Middle frontal gyrus (tissue), 1 donor: ENCODE data around the gene C1orf105.
"Not testable (repeated sequence)": the region's sequence is repeated elsewhere in the genome, so short reads cannot be mapped to it uniquely, and the experiment has no call there.

Experiments used
- DNase-seq: peaks from one replicate; pipeline ENCODE4 v3.0.0-alpha.2; 2015; ENCODE audit warnings: low spot score; ENCODE audit errors: extremely low spot score

Gene C1orf105

DNA sequence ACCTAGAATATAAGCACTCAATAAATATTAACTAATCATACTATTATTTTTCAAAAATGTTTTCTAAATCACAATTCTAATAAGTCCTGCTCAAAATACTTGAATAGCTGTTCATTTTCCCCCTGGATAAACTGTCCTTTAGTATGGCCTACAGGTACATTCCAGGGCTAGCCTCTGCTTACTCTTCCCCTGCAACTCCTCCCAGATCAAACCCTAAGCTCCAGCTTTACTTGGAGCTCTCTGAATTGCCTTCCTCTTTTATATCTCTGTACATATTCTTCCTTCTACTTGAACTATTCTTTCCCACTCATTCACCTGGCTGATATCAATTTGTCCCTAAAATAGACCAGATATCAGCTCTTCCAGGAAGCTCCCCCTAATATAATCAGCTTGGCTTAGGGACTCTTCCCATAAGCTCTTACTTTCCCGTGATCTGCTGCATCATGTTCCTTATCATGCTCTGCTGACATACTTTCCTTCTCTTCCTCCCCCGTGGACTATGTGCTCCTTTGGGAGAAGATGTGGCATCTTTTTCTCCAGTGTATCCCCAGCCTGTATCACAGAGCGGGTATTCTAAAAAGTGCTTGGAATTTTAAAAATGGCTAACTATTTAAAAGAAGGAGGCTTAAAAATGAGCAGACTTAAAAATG is 66.4 kb downstream of the C1orf105 start:
- DNase-seq, result no peak

DNA sequence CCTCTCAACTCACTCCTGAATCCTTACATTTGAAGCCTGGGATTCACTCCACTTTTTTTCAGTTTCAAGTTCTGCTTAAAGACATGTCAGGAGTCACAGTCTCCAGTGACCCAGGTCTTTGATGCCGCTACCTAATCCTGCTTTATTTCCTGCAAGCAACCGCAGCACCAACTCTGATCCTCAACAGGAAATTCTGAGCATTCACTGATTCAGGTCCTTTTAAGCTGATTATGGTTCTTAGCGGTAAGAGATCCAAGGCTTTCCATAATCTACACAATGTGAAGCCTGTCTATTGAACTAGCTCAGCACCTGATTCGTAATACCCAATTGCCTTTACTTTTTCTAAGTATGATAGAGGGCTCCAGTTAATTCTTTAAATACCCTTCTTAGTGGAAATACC is 67.1 kb downstream of the C1orf105 start:
- no peak for DNase-seq

DNA sequence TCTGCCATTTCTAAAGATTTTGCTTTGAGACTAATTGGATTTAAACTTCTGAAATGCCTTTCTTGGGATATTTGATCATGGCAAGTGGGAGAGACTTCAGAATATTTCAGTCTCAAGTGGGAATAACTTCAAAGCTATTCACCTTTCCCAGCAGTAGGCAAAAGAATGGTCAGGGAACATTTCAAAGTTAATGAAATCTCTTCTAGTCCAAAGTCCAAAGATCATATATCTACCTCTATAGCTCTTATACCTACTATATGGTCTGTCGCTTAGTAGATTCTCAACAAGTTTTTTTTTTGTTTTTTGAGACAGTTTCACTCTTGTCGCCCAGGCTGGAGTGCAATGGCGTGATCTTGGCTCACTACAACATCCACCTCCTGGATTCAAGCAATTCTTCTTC is 67.9 kb downstream of the C1orf105 start:
- no peak for DNase-seq

DNA sequence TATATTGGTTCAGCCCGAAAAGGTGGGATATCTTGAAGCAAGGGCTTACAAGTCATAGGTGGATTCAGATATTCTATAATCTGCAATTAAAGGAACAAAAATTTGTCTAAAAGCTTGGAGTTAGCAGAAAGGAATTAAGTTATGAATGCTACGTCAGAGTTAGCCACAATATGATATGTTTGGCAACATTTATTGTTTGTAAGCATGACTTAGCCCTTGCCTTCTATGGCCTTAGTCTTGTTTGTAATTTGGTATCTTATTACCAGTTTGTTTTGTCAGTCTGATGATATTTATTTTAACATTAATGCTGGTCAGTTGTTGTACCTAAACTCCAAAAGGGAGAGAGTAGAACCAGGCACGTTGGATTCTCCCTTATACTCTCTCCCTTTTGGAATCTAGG is 69.4 kb downstream of the C1orf105 start:
- no peak for DNase-seq

DNA sequence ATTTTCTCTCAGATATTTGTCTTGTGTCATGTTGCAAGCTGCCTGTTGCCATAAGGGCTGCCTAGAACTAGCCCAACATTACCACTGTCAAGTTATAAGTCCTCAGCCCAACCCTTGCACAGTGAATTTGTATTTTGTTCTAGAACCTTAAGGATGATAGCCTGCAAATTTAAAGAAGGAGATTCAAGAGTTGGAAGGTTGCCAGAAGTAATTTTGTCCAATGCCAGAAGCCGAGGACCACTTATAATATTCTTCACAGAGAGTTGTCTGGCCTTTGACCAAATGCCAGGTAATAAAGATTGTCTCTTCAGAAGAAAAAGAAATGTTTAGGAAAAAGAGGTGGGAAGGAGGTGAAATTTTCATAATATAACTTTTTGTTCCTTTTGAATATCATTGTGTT is 71.9 kb downstream of the C1orf105 start:
- no peak for DNase-seq

DNA sequence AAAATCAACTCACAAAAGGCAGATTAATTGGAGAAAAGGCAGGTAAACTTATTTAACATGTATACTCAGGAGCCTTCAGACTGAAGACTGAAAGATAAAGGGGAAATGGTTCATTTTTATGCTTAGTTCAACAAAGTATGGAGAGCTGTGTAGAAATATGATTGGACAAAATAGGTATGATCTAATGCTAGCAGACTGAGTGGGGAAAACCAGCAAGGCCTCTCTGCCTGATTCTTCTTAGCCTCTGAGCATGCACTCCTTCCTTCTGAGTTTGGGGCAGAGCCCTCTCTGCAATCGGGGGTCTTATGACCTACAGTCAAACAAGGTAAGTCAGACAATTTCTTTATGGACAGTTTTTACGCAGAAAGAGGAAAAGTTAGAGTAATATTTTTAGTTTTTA is 73.7 kb downstream of the C1orf105 start:
- no peak for DNase-seq

DNA sequence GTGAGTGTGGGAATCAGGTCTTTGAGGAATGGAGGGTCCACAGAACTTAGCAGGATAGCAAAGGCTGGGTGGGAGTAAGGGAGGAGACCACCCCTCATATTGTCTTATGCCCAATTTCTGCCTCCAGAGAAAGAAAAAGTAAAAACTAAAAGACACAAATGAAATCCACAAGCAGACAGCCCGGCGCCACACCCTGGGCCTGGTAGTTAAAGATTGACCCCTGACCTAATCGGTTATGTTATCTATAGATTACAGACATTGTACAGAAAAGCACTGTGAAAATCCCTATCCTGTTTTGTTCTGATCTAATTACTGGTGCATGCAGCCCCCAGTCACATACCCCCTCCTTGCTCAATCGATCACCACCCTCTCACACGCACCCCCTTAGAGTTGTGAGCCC is 75.6 kb downstream of the C1orf105 start:
- DNase-seq, result not testable (repeated sequence)

DNA sequence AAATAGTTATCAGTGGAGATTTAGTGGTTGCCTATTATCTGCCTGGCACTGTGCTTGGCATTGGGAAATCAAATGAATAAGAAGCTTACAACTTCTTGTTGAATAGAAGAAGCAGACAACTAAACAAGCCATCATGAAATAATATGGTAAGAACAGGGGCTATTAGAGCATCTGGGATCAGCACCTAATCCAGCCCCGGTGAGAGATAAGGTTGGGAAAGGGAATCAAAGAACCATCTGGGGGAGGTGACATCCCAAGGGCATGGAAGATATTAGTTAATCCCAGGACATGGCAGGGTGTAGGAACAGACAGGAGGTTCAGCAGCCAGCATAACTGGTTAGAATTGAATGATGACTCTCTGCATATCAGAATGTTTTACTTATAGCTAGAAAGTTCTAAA is 76.2 kb downstream of the C1orf105 start:
- DNase-seq, result no peak

DNA sequence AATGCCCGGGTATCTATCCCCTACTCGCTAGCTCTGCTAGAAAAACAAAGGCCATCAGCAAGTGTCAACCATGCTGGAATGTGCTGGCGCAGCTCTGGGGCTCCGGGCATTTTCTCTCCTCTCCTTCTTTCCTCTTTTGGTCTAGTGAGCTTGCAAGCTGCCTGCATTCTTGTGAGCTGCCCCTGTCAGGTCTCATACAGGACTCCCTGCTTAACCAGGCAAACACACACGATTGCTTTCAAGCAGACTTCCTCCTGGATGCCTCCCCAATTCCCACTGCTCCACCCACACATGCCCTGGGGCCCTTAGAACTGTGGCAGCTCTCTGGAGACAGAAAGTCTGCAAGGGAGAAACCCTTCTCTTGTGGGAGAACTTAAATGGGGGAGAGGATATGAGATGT is 76.7 kb downstream of the C1orf105 start:
- DNase-seq, result no peak

DNA sequence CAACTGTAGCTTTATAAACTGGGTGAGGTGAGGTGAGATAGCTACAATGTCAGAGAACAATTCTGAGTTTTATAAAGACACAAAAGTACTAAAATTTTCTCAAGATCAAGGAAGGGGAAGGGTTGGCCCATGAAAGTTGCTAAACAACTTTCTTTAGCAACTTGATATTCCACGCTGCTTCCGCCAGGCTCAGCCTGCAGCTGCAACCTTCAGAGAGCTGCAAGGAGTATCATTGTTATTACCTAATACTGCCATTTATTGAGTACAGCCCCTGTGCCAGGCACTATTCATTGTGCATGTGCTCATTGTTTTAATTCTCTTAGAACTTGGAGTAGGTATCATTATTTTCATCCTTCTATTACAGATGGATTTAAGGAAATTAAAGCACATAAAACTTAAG is 78.4 kb downstream of the C1orf105 start:
- no peak for DNase-seq

DNA sequence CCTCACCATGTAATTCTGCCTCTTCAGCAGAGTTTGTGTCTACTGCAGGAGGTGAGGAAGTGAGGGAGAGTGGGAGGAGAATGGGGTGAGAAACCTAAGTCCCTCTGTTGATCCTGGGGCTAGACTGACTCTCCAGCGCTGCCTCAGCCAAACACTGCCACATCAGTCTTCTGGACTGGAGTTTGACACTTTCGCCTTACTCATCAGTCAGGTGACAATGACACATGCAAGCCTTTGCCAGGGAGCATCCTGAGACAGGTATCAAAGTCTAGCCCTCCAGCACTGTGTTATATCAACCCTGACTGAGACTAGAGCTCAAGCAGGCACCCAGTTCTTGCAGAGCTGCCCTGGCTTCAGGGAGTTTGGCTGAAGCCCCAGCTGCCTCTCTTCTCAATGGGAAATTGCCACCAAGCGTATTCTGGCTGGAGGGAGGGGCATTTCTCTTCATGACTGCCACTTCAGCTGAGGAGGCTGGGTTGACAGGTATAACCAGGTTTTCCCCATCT is 79.2 kb downstream of the C1orf105 start:
- DNase-seq, result no peak

DNA sequence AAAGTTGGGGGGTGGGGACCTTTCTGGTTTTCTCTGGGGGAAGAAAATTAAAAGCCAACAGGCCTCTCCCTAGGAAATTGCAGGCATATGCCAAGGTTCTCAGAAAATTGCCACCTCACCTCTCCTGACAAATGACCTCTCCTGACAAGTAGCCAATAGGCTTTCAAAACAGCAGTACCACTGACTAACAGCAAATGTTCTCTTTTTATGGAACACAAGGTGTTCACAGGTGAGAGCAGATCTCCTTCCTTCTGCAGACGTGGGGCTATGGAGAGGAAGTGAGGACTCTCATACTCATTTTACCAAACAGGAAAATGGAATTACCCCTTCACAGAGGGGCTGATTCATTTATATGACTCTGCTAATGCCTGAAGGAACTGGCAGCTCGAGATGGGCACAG is 79.7 kb downstream of the C1orf105 start:
- no peak for DNase-seq

DNA sequence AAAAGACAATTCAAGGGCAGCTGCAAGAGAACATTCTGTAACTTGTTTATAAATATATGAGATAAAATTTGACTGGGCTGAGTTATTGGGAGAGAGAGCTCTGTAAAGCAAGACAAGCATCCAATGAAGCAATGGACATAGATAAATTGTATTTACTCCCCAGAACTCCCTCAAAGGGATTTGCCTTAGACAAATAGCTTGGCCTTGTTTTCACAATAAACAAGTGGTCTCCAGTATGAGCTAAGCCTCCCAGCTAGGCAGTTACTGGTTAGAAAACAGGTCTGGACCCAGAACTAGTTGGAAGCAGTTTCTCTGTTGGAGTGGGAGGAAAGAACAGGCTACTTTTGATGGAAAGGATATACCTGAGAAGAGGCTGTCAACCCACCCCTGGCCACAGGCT is 87.3 kb downstream of the C1orf105 start:
- no peak for DNase-seq

DNA sequence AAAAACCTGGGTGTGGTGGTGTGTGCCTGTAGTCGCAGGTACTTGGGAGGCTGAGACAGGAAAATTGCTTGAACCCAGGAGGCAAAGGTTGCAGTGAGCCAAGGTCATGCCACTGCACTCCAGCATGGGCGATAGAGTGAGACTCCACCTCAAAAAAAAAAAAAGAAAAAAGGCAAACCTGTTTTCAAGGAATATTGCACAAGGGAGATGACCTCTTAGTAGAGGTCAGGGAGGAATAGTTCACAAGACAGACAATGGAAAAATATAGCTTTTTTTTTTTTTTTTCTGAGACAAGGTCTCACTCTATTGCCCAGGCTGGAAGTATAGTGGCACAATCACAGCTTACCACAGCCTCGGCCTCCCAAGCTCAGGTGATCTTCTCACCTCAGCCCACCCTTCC is 90.0 kb downstream of the C1orf105 start:
- no peak for DNase-seq

DNA sequence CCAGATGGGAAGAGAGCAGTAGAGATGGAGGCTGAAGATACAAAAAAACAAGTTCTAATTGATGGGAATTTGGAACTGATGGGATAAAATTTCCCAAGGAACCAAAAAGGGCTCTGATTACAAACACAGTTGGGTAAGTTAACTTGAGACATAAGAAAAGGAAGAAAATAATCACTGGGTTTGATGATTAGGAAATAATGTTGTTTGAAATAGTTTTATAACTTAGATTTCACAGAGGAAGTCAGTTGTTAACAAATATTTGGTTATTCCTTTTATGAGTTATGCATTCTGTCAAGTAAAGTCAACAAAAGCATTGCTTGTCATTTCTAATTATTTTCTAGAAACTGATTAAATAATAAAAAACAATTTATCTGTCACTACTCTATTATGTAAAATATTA is 92.1 kb downstream of the C1orf105 start:
- DNase-seq, result no peak

DNA sequence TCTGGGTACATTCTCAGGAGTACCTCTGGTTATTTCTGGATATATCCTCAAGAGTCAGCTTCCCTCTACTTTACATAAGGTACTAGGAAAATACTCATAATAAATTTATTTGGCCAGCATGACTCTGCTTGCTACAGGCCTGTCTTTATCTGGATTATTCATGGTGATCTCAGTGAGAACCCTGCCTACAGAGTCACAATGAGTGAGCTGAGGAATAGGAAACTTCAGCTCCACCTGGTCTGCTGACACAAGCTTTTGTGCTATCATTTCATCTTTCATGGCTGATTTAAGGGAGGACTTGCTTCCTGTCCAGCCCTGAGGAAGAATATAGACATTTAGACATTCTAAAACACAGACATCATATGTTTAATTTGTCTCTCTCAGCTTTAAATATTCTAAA is 93.0 kb downstream of the C1orf105 start:
- no peak for DNase-seq

DNA sequence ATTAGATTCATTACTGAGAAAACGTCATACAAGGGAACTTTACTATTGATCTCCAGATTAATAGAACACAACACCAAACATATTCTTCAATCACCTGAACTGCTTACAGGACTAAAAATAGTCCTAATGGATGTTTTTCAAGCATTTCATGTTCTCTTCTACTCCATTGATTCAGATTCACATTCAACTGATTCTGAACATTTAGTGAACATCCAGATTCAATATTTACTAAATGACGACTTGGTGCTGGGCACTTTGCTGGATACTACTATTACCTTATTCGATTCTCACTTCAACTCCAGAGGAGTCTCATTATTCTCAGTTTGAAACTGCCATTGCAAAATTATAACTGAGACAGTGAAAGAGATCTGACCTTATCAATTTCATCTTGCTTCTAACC is 93.6 kb downstream of the C1orf105 start:
- DNase-seq, result no peak

DNA sequence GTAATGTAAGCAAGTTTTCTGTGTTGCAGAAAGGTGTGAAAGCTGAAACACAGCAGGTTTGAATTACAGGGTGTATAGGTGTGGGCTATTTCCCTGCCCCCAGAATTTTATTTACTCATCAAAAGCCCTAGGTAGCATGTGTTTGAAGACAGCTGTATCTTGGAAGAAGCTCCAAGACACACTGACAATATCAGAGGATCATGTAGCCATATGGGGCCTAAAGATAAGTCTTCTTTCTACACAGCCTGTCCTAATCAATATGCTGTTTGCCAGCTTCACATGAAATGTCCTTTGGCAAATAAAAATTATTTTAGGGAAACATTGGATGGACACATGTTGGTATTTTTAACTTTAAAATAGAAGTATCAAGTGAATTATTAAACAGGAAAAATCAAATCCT is 95.0 kb downstream of the C1orf105 start:
- DNase-seq, result no peak

DNA sequence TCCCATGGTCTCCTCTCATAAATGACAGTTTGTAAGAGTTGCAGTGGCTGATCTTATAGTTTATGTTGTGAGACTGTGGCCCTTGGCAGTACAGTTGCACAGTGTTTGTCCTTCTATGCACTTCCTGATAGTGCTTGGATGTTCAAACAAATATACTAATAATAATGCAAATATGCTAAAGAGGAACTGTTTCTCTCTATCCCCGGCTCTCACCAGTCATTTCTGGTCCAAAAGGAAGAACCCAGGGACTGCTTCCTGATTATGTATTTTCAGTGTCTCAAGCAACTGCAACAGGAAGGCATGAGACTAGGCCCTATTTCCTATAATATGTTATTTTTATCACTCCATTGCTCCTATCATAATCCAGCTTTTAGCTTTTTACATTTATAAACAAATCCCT is 95.4 kb downstream of the C1orf105 start:
- DNase-seq, result no peak

DNA sequence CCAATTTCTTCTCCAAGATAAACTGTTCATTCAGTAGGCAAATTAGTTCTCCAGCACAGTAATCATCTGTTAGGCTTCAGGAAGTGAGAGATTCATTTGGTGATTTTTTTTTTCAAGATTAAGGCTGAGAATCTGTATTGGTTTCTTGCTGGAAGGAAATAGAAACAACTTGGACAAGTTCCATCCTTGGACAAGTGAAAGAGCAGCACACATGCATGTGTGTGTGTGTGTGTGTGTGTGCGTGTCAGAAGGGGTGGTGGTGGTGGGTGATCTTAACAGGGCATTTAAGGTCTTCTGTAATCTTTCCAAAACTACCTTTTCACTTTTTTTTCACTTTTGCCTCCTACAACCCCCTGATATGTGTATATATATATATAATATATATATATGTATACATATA is 96.6 kb downstream of the C1orf105 start:
- DNase-seq, result no peak

DNA sequence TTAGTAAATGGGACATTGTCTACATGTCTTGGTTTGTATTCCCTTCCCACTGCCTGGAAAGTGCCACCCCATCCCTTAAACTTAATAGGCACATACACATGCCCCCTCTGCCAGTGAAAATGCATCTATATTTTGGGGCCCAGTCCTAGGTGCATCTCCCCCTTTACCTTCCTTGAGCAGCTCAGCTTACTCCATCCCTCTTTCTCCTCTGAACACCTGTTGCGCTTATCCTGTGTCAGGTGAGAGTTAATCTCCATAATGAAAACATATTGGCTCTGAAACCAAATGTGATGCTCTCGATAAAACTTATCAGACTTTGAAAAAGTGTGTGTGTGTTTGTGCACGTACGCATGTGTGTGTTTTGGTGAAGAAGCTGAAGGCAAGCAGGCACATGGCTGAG is 97.1 kb downstream of the C1orf105 start:
- DNase-seq, result no peak
